KMS-11 (cell line): ENCODE measurements around the gene SIRT5.

Source experiments
- H2AFZ ChIP-seq: fragments of 200-600 bp; sonication (generic); 2 replicates; pipeline ENCODE4 v1.6.1; 2016; ENCODE audit warnings: antibody characterized with exemption, mixed run types, low read depth
- H3K27ac ChIP-seq: fragments of 200-600 bp; sonication (generic); 2 replicates; pipeline ENCODE4 v1.6.1; 2016; ENCODE audit warnings: mild to moderate bottlenecking, mixed run types
- H3K27me3 ChIP-seq: fragments of 200-600 bp; sonication (generic); 2 replicates; pipeline ENCODE4 v1.6.1; 2017; ENCODE audit warnings: mild to moderate bottlenecking, low read depth, mixed run types, moderate library complexity; ENCODE audit not compliant: insufficient read depth
- H3K36me3 ChIP-seq: fragments of 200-600 bp; sonication (generic); 2 replicates; pipeline ENCODE4 v1.6.1; 2017; ENCODE audit warnings: mild to moderate bottlenecking, mixed run types; ENCODE audit not compliant: insufficient read depth
- H3K4me1 ChIP-seq: fragments of 200-600 bp; sonication (generic); 2 replicates; pipeline ENCODE4 v1.6.1; 2016; ENCODE audit warnings: mild to moderate bottlenecking, low read depth, mixed run types; ENCODE audit not compliant: poor library complexity, severe bottlenecking
- H3K4me2 ChIP-seq: fragments of 200-600 bp; sonication (generic); 2 replicates; pipeline ENCODE4 v1.7.0; 2016; ENCODE audit warnings: mild to moderate bottlenecking, mixed run types
- H3K4me3 ChIP-seq: fragments of 200-600 bp; sonication (generic); IDR thresholded peaks from 2 replicates; pipeline ENCODE4 v1.6.1; 2017; ENCODE audit warnings: low read depth, low read length, mixed read lengths; ENCODE audit not compliant: insufficient read depth
- H3K79me2 ChIP-seq: fragments of 200-600 bp; sonication (generic); 2 replicates; pipeline ENCODE4 v1.6.1; 2016; ENCODE audit warnings: low read depth, mixed run types; ENCODE audit not compliant: insufficient read depth
- H3K9ac ChIP-seq: fragments of 200-600 bp; sonication (generic); 2 replicates; pipeline ENCODE4 v1.6.1; 2016; ENCODE audit warnings: mild to moderate bottlenecking, mixed run types
- H4K20me1 ChIP-seq: fragments of 200-600 bp; sonication (generic); 2 replicates; pipeline ENCODE4 v1.6.1; 2016; ENCODE audit warnings: mild to moderate bottlenecking, mixed run types; ENCODE audit not compliant: insufficient read depth
- CTCF ChIP-seq: fragments of 200-600 bp; sonication (generic); conservative IDR thresholded peaks from 2 replicates; pipeline ENCODE4 v1.6.1; 2017; ENCODE audit warnings: low read depth, mild to moderate bottlenecking, antibody characterized with exemption, low read length, moderate library complexity, mixed read lengths

The SIRT5 gene

GRCh38 chr6:13527671-13528056 is 46.7 kb upstream of the SIRT5 start:
- TF ChIP-seq CTCF: no peak
- Histone ChIP-seq H3K27ac (no peak overlapping the region), H3K4me1 (no peaks in the 10 kb centered on the region), H2AFZ (no peak overlapping the region), H3K4me2 (no peak overlapping the region), H3K27me3 (no peaks in the 10 kb centered on the region), H3K79me2 (no peaks in the 10 kb centered on the region), H4K20me1 (no peaks in the 10 kb centered on the region), H3K4me3 (no peak overlapping the region), H3K9ac (no peak overlapping the region), H3K36me3 (no peaks in the 10 kb centered on the region)

- TF ChIP-seq CTCF: no peak
- Histone ChIP-seq H3K36me3 (no peaks in the 10 kb centered on the region), H3K27me3 (no peaks in the 10 kb centered on the region), H3K27ac (no peak overlapping the region), H3K4me3 (no peak overlapping the region), H3K4me2 (no peak overlapping the region), H4K20me1 (no peaks in the 10 kb centered on the region), H2AFZ (no peak overlapping the region), H3K79me2 (no peaks in the 10 kb centered on the region), H3K4me1 (no peaks in the 10 kb centered on the region), H3K9ac (no peak overlapping the region)
Observed at GRCh38 chr6:13528232-13528631, 46.2 kb upstream of the SIRT5 start.

- no peak for TF ChIP-seq CTCF
- no peak overlapping the region for H3K4me3 ChIP-seq
- no peak overlapping the region for H3K27ac ChIP-seq
- H4K20me1 ChIP-seq: no peaks in the 10 kb centered on the region
- no peaks in the 10 kb centered on the region for H3K4me1 ChIP-seq
- no peaks in the 10 kb centered on the region for H3K79me2 ChIP-seq
- H3K27me3 ChIP-seq: no peaks in the 10 kb centered on the region
- H3K4me2 ChIP-seq: no peak overlapping the region
- no peaks in the 10 kb centered on the region for H3K36me3 ChIP-seq
- H2AFZ ChIP-seq: no peak overlapping the region
- no peak overlapping the region for H3K9ac ChIP-seq
Observed at GRCh38 chr6:13528777-13529343, 45.5 kb upstream of the SIRT5 start.

- Histone ChIP-seq H3K27ac (no peak overlapping the region), H3K79me2 (no peaks in the 10 kb centered on the region), H2AFZ (no peak overlapping the region), H3K27me3 (no peaks in the 10 kb centered on the region), H4K20me1 (no peaks in the 10 kb centered on the region), H3K4me2 (no peak overlapping the region), H3K4me1 (no peaks in the 10 kb centered on the region), H3K36me3 (no peaks in the 10 kb centered on the region), H3K4me3 (no peak overlapping the region), H3K9ac (no peak overlapping the region)
- TF ChIP-seq CTCF: no peak
Observed at GRCh38 chr6:13531956-13532355, 42.4 kb upstream of the SIRT5 start.
